Hindlimb muscle (tissue), 1 donor: ENCODE measurements around the gene NCBP3. TPM values are rescaled to one million over a fixed set of nuclear protein-coding genes. Genes with fewer than 3 reads are reported as not detected.

Experiments used
- DNase-seq: peaks from one replicate; pipeline ENCODE4 v3.0.0-alpha.2; 2013
- polyA plus RNA-seq: library from polyadenylated mRNA; unstranded; fragments of 120-200 nt; gene quantifications from one replicate; pipeline ENCODE4 v1.2.1, GENCODE V29; 2013; ENCODE audit not compliant: insufficient read length

The NCBP3 gene, protein sequence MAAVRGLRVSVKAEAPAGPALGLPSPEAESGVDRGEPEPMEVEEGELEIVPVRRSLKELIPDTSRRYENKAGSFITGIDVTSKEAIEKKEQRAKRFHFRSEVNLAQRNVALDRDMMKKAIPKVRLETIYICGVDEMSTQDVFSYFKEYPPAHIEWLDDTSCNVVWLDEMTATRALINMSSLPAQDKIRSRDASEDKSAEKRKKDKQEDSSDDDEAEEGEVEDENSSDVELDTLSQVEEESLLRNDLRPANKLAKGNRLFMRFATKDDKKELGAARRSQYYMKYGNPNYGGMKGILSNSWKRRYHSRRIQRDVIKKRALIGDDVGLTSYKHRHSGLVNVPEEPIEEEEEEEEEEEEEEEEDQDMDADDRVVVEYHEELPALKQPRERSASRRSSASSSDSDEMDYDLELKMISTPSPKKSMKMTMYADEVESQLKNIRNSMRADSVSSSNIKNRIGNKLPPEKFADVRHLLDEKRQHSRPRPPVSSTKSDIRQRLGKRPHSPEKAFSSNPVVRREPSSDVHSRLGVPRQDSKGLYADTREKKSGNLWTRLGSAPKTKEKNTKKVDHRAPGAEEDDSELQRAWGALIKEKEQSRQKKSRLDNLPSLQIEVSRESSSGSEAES
- 66.5 TPM for polyA plus RNA-seq

DNA sequence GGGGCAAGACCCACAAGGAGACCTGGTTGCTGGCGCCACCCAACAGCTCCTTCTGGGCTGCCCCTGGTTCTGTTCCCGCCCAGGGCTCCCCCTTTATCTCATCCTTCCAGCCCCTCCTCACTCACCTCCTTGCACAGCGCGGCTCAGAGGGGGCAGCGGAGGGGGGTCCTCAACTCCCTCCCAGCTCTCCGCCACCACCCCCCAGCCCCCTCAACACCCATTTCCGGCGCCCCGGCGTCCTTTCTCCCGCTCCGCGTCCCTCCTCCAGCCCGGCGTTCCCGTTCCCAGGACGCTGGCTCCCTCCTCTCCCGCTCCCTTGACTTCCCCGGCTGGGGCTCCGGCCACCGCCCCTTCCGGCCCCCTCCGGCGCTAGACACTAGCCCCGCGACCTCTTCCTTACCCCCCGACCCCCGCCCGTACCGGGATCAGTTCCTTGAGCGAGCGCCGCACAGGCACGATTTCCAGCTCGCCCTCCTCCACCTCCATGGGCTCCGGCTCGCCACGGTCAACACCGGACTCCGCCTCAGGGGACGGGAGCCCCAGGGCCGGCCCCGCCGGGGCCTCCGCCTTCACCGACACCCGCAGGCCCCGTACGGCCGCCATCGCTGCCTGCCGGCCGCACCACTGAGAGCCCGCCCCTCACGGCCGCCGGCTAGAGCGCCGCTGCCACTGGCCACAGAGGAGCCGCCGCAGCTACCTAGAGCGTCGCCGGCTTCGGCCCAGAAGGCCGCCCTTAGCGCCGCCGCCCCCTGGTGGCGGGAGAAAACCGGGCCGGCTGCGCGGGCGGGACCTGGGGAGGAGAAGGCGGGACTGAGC, at the start of gene NCBP3:
Gene NCBP3 (minus strand): TSS at position 626 of the 816 bp plus-strand sequence. CDS start 23 bp downstream, at position 603.
- peak; percentile 96 for DNase-seq

DNA sequence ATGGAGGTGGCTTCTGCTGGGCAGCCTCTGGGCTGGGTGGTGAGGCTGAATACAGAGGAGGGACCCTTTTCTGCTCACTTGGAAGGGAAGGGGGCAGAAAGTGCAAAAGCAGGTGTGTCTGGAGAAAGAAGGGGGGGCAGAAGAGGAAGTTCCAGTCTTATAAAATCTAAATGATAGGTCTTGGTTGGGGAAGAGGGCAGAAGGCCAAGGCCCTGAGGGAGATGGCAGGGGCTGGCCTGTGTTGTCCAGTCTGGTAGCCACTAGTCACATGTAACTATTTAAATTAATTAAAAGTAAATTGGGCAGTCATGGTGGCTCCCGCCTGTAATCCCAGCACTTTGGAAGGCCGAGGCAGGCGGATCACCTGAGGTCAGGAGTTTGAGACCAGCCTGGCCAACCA, 49.3 kb upstream of the NCBP3 start:
- no peak for DNase-seq

DNA sequence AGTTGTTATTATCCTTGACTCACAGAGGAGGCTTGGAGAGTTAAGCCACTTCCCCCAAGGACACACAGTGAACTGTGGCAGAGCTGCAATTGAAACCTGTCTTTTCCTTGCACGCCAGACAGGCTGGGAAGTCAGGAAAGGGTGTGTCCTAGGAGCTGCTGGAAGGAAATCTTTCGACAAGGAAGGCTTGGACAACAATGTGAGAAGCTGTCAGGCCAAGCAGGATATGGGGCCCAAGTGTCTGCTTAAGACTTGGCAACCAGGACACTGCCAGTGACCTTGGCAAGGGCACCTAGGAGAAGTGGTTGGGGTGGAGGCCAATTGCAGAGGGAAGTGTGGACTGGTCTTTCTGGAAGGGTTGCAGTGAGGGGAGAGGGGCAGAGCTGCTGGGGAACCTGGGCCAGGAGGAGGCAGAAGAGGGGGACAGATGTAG, 48.9 kb upstream of the NCBP3 start:
- DNase-seq: no peak

DNA sequence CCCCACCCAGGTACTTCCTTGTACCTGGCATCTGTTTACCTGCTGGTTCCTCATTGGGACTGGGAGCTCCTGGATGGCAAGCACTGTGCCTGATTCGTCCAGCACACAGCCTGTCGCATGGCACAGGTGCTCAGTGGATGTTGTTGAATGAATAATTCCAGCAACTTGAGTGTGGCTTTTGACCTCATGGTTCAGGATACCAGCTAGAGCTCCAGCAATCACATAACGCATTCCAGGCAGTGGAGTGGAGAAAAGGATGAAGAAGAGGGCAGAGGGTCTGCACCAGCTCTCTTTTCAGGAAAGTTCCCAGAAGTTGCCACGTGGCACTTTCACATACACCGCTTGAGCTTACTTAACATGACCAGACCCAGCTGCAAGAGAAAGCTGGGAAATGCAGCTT, 48.1 kb upstream of the NCBP3 start:
- DNase-seq: no peak

DNA sequence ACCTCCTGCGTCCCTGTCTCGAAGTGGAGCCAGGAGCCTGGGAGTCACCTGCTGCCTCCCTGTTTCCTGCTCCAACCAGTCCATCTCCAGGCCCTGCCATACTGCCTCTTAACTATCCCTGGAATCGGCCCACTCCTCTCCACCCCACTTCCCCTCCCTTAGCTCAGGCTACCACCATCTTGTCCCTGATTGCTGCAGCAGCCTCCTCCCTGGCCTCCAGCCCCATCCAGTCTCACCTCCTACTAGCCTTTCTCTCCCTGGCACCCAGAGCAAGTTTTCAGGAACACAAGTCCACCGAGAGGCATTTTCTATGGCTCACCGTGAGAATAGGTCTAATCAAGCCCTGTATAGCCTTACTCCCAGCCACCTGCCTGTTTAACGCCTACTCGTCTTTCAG, 47.7 kb upstream of the NCBP3 start:
- no peak for DNase-seq

DNA sequence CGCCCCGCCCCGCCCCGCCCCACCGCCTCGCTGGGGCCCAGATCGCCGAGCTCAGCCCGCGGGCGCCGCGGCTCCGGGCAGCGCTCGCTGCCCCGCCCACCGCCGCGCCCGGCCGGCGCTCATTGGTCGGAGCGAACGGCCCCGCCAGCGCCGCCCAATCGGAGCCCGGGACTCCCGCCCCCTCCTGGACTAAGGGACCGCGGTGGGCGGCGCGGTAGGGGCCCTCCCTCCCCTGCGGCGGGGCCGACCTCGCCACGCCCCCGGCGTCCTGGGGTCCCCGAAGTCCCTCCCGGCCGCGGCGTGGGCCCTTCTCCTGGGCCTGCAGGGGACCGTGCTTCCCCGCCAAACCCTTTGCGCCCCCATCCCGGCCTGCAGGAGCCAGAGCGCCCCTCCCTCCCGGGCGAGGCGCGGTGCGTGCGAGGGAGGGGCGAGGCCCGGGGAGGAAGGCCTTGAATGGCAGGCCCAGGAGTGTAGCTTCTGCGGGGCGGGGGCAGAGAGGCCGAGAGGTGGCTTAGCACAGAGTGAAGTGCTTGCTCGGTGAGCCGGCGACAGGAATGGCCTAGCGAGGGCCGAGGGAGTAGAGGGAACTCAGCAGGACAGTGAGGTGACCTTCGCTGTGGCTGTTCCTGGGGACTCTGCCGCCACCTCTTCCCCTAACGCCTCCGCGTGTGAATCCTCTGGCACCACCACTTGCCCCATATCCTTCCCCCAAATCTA, 47.1 kb upstream of the NCBP3 start, which contains the start of gene CAMKK1:
Gene CAMKK1 (minus strand): TSS at position 51 of the 717 bp plus-strand sequence. CDS start 7,366 bp downstream, outside the sequence.
- peak; percentile 93 for DNase-seq

DNA sequence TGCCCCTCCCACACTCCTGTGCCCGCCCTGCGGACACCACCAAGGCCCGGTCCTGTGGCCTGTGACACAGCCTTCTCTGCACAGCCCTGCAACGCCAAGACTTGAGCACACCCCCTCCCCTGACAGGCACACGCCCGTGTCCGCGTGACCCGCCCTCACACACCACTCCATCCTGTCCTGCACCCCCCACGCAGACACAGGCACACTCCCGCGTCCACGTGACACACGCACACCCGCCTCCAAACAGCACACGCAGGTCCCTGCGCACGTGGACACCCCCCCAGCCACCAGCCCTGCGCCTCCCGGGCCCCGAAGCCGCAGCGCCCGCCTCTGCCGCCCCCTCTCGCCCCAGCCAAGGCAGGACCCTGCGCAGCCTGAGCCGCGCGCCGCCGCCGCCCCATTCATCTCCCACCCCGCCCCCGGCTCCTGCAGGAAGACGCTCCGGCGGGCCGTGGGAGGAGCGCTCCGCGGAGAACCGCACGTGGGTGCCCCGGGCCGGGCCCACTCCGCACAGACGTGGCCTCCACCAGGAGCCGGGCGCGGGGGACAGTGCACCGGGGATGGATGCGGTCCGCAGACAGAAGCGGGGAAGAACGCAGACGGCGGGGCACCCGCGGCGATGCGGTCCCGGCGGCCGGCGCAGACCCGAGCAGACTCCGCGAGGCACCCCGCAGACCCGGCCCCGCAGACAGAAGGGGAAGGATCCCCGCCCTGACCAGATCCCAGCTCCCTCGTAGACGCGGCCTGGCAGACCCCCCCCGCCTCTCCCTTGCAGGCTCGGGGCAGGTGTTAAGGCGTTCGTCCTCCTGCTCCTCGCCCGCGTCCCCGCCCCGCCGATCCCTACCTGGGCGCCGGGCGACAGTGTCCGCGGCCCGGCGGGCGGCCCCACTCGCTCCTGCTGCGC, 46.3 kb upstream of the NCBP3 start:
- no peak for DNase-seq

DNA sequence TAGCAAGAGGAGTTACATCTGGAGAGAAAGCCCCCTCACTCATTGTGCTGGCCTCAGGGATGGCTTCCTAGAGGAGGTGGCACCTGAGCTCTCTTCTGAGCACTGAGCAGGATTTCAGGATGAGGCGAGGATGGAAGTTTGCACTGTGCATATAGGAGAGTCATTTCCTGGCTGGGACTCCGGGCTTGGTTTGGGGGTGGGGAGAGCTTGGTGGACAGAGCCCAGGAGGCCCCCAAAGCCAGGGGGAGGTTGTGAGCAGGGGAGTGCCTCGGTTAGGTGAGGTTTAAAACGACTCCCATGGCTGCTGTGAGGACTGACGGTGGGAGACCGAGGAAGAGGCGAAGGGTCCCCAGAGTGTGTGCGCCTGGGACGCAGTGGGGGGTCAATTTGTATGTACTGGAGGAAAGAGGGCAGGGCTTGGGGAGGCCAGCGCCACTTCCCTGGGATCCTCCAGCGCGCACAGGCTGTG, 45.6 kb upstream of the NCBP3 start:
- no peak for DNase-seq

DNA sequence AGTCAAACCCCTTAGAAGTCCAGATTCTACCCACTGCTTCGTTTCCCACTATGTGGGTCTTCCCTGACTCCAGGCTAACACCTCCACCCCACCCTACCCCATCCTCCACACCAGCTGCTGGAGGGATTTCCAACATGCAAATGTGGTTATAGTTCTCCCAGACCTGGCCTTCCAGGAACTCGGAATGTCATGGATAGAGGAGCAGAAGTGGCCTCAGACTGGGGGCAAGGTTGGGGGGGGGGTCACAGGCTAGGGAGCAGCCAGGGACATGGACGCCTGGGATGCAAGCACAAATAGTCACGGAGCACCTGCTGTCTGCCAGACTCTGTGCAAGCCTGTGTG, 44.8 kb upstream of the NCBP3 start:
- no peak for DNase-seq

DNA sequence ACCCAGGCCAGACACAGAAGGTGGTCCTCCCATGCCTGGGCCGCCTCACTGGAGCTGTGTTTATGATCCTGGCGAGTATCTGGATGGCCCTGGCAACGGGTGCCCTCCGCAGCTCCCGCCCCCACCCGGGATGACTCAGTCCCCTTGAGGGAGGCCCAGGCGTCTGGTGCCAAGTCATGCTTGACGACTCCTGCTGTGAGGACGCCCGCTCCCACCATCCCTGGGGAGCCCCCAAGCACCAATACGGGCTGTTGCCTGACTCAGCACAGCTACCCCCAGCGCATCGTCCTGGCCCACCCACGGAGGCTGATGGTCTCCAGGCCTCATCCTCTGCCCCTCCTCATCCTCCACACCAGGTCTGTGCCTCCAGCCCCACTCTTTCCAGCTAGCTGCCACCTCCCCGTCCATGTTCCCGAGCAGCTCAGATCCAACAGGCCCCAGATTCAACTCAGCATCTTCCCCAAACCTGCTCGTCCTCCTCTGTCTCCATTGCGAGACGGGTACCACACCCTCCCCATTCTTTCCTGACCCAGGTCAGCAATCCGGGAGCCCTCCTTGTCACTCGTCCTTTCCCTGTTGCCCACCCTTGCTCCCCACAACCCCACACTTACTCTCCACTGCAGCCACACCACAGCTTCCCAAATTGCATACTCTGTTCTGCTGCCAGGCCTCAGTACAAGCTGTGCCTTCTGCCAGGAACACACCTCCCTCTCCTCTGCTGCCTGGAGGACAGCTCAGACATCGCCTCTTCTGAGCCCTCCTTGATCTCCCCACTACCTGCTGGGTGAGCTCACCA, 44.2 kb upstream of the NCBP3 start:
- DNase-seq: no peak

DNA sequence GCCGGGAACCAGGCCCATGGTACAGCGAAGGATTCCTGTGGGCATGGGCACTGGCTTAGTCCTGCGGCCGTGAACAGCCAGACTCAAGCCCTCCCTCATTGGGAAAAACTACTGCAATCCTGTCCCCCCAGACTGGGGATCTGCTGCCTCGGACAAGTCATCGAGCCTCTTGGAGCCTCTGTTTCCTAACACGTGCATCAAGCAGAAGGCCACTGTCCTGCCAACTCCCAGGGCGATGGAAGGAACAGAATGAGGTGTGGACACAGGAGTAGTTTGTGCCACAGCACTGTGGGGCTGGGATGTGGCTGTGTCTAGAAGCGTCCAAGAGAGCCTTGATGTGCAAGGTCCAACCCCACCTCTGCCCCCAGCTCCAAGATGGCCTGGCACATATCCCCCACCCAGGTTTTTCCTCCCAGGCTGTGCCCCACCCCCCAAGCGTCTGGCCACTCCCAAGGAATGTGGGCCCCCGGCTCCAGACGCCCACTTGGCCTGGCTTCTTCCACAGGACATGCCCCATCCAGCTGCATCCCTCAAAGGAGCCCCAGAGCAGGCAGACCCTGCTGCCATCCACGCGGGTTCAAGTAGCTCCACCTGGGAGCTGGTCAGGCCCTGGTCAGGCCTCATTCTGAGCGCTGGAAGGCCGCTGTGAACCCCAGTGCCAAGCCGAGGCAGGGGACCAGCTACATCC, 43.4 kb upstream of the NCBP3 start:
- DNase-seq: no peak

DNA sequence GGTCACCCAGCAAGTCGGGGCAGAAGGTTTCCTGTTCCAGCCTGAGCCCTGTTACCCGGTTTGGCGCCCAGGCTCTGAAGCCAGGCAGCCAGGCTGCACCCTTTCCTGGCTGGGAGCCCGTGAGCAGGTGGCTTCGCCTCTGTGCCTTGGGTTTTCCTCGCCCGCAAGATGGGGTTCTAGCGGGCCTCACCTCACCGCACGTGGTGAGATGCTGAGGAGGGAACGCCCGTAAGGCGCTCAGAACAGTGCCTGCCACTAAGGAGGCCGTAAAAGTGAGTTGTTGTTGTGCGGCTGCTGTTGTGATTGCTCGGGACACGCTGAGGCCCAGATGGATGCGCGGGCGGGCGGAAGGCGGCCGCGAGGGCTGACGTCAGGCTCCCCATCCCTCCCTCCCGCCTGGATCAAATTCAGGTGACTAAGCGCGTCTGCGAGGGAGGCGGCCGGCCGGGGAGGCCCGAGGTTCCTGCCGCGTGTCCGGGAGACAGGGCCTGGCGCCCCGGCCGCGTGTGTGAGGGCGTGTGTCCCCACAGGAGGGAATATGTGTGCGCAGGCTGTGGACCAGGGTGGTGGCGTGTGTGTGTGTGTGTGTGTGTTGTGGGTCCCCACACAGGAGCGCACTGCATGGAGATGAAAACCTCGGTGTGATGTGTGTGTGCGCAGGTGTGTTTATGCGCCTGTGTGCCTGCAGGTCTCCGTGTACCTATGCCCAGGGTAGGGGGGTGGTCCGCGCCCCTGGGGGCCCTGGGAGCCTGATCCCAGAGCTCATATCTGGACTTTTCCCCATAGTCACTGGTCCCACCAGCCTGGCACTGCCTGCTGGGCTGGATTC, 42.5 kb upstream of the NCBP3 start:
- DNase-seq: peak; percentile 94

DNA sequence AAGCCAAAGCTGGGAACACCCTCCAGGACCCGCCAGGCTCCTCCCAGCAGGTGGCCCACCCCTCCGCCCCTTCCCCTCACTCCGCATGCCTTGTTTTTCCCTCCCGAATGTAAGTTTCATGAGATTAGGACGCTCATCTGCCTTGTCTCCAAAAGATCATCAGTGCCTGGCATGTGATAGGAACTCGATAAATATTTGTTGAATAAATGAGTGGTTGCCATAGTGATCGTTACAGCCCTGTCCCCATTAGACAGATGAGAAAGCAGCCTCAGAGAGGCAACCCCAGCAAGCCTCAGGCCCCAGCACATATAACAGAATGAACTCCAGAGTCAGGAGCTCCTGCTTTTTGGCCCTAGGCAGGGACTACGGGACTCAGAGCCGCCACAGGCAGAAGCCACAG, 41.8 kb upstream of the NCBP3 start:
- DNase-seq: no peak

DNA sequence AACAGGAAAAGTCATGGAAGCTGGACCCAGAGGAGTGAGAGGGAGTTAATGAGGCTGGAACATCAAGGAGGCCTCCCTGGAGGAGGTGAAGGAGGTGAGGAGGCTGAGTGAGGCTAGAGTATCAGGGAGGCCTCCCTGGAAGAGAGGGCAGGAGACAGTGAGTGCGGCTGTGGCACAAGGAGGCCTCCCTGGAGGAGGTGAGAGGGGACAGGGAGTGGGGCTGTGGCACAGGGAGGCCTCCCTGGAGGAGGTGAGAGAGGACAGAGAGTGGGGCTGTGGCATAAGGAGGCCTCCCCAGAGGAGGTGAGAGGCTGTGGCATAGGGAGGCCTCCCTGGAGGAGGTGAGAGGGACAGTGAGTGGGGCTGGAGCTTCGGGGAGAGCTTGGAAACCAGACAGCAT, 41.3 kb upstream of the NCBP3 start:
- no peak for DNase-seq

DNA sequence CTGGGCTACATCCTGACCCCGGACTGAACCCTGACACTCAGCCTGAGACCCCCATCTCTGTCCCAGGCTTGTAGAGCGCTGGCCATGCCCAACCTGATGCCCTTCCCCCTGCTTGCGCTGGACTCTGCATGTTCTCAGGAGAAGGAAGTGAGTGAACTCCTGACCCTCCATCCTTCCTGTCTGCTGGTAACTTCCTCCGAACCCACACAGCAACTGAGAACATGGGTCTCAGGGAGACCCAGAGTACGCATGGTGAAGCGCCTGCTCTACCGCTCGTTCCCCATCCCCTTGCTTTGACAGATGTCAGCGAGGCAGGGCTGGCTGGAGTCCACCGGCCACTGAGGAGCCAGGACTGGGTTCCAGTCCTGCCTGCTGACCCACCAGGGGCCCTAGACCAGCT, 40.7 kb upstream of the NCBP3 start:
- no peak for DNase-seq

DNA sequence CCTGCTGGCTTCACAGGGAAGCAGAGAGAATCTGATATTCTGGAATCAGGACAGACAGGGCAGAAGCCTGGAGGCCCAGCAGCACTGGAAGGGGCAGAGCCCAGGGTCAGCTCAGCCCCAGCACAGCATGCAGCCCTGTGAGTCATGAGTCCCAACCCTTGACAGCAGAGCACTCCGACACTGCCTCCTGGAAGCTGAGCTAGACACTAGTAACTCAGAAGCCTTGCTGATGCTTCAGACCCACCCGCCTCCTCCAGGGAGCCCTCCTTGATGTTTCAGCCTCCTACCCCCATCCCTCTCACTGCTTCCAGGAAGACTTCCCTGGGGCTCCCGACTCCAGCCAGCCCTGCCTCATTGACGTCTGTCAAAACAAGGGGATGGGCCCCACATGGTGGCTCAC, 39.9 kb upstream of the NCBP3 start:
- DNase-seq: no peak

DNA sequence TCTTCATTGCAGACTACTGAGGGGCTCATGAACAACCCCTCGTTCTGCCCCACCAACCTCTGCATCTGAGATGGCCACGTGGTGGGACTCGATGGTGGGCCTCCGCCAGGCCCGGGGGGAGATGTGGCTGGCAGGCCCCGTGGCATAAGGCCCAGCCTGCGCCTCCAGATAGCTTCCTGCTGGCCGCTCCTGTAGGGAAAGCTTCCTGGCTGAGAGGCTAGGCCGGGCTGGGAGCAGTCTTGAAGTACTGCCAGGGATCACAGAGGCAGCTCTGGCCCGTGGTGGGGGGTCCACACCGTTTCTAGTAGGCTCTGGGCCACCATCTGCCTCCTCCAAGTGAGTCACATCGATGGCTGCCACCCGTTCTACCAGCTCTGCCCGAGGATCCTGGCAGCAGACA, 39.2 kb upstream of the NCBP3 start:
- DNase-seq: no peak

DNA sequence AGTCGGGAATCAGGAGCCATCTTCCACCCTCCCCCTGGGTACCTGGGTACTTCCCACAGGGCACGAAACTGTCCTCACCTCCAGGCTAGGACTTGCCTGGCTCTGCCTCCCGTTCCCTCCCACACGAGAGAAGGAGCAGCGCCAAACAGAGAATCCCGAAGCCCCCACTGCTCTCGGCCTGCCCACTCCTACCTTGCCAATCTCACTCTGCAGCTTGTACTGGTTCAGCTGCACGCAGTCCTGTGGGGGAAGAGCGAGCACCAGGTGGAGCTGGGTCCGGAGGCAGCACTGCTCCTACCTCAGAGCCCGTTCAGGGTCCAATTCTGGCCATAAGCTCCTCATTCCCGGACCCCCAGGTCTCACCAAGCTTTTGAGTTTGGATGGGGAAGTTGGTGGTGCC, 38.1 kb upstream of the NCBP3 start:
- no peak for DNase-seq

DNA sequence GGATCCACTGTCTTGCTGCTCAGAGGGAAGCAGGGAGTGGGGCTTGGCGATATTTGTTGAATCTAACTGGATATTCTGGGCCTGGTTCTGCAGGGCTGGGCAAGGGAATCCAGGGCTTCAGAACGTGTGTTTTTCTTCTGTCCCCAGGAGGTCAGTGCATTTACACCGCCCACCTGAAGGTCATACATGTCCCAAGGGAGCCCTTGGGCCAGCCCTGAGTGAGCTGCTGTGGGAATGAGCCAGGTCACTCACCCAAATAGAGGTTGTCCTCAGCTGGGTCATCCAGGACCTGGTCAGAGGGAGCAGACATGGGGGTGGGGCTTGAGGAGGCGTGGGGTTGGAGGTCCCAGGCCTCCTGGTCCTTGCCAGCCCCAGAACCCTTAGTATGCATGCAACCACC, 36.2 kb upstream of the NCBP3 start:
- no peak for DNase-seq
